Natural killer cell (primary cell): Measurements from ENCODE around the gene ENOX2. TPM values are rescaled to one million over a fixed set of nuclear protein-coding genes. Genes with fewer than 3 reads are reported as not detected.

ENCODE experiments used
- ATAC-seq, 3 donors: fragments of 150-1000 bp in 2 of 3; fragments of 200-7000 bp in 1 of 3; cut with Tn5 transposase; 1 replicate in 1 of 3; 2 replicates in 2 of 3; pipeline ENCODE4 v1.10.0; 2021; ENCODE audit warnings: mild to moderate bottlenecking in 2 of 3, moderate library complexity in 2 of 3
- DNase-seq, 2 donors: peaks; one replicate each; pipeline versions ENCODE4 v3.0.0 to v3.0.0-alpha.2; 2013 to 2021; ENCODE audit warnings: mixed read lengths in 1 of 2
- H3K27ac ChIP-seq: one replicate; pipeline ENCODE4 v1.5.1; 2013; ENCODE audit warnings: mild to moderate bottlenecking, low read length
- H3K27me3 ChIP-seq: one replicate; pipeline ENCODE4 v1.6.1; 2013; ENCODE audit warnings: low read length; ENCODE audit not compliant: control insufficient read depth, insufficient read depth
- H3K36me3 ChIP-seq: one replicate; pipeline ENCODE4 v1.6.1; 2013; ENCODE audit warnings: low read length; ENCODE audit not compliant: control insufficient read depth, insufficient read depth
- H3K4me1 ChIP-seq: one replicate; pipeline ENCODE4 v1.6.1; 2013; ENCODE audit warnings: low read length; ENCODE audit not compliant: control insufficient read depth, insufficient read depth
- H3K4me3 ChIP-seq: one replicate; pipeline ENCODE4 v1.5.1; 2013; ENCODE audit warnings: low read length
- H3K9me3 ChIP-seq: one replicate; pipeline ENCODE4 v1.6.1; 2013; ENCODE audit warnings: low read length; ENCODE audit not compliant: control insufficient read depth, insufficient read depth
- H3K27ac Mint-ChIP-seq, 2 donors: one replicate each; pipeline ENCODE4 v1.8.0; 2022; ENCODE audit warnings: mild to moderate bottlenecking in 2 of 2, mixed read lengths in 2 of 2, moderate library complexity in 1 of 2
- H3K27me3 Mint-ChIP-seq, 2 donors: one replicate each; pipeline ENCODE4 v1.8.0; 2022; ENCODE audit warnings: low read depth in 2 of 2, mixed read lengths in 2 of 2
- H3K36me3 Mint-ChIP-seq: one replicate; pipeline ENCODE4 v1.8.0; 2022; ENCODE audit warnings: mixed read lengths
- H3K4me1 Mint-ChIP-seq, 2 donors: one replicate each; pipeline ENCODE4 v1.8.0; 2022; ENCODE audit warnings: mixed read lengths in 2 of 2
- H3K4me3 Mint-ChIP-seq: one replicate; pipeline ENCODE4 v1.8.0; 2022; ENCODE audit warnings: mild to moderate bottlenecking, moderate library complexity, mixed read lengths
- H3K9me3 Mint-ChIP-seq, 2 donors: one replicate each; pipeline ENCODE4 v1.8.0; 2022; ENCODE audit warnings: mixed read lengths in 2 of 2
- CTCF ChIP-seq: fragments of 200-600 bp; IDR thresholded peaks from one replicate; pipeline ENCODE4 v1.8.0; 2022; ENCODE audit warnings: antibody characterized with exemption
- WGBS: methylation state at CpG from one replicate; pipeline ENCODE4 v1.1.7; 2013; ENCODE audit warnings: missing lambda C conversion rate; ENCODE audit not compliant: insufficient coverage; 5-methylcytosine and 5-hydroxymethylcytosine counted together
- intact Hi-C: fragments of 100-400 bp; cut with micrococcal nuclease; formaldehyde crosslinking; loops from one replicate; pipeline ENCODE4 v1.14.2; 2022
- total RNA-seq, 4 donors: library from RNA; stranded (reverse); fragments of 120-200 nt in 1 of 4; gene quantifications; one replicate each; pipeline versions ENCODE4 v1.2.3 to v1.2.4, GENCODE V29; 2013 to 2022

Gene ENOX2
- total RNA-seq, 3 donors from 2014 or later (not counting 1 experiment from before 2014, with no cell fraction given): 9.3 to 14.7 (median 13.3) TPM

GRCh38 chrX:130649738-130650137 is 253.3 kb downstream of the ENOX2 start:
- H3K4me3 Mint-ChIP-seq: no peak overlapping the region

GRCh38 chrX:130647468-130647867 is 255.5 kb downstream of the ENOX2 start:
- H3K36me3 Mint-ChIP-seq: no peaks in the 10 kb centered on the region
- no peak overlapping the region for H3K4me3 Mint-ChIP-seq
- no peak overlapping the region for H3K27ac Mint-ChIP-seq
- H3K9me3 ChIP-seq: no peaks in the 10 kb centered on the region
- H3K36me3 ChIP-seq: no peaks in the 10 kb centered on the region
- H3K27ac ChIP-seq: no peak overlapping the region
- no peak for DNase-seq
- 100% methylated on average over 1 of the region's 1 CpG for WGBS
- H3K4me3 ChIP-seq: no peak overlapping the region
- no peaks in the 10 kb centered on the region for H3K27me3 Mint-ChIP-seq
- no peaks in the 10 kb centered on the region for H3K4me1 ChIP-seq
- no peaks in the 10 kb centered on the region for H3K4me1 Mint-ChIP-seq
- H3K27me3 ChIP-seq: no peaks in the 10 kb centered on the region
- H3K9me3 Mint-ChIP-seq: peaks cover 0 to 2% of the 10 kb centered on the region in 2 donors
- TF ChIP-seq CTCF: no peak
- intact Hi-C loops: no loop called here
- ATAC-seq: no peak

More at GRCh38 chrX:130649738-130650137, 253.3 kb downstream of the ENOX2 start:
- Histone ChIP-seq H3K36me3 (no peaks in the 10 kb centered on the region), H3K4me1 (no peaks in the 10 kb centered on the region), H3K27ac (no peak overlapping the region), H3K27me3 (no peaks in the 10 kb centered on the region), H3K4me3 (no peak overlapping the region), H3K9me3 (no peaks in the 10 kb centered on the region)
- Mint-ChIP-seq H3K36me3 (no peaks in the 10 kb centered on the region), H3K27ac (no peak overlapping the region), H3K27me3 (no peaks in the 10 kb centered on the region), H3K9me3 (no peaks in the 10 kb centered on the region), H3K4me1 (no peaks in the 10 kb centered on the region)
- DNase-seq: no peak
- ATAC-seq: no peak
- intact Hi-C loops: no loop called here
- TF ChIP-seq CTCF: no peak

- Histone ChIP-seq H3K9me3 (no peaks in the 10 kb centered on the region), H3K4me1 (no peaks in the 10 kb centered on the region), H3K27me3 (no peaks in the 10 kb centered on the region), H3K27ac (no peak overlapping the region), H3K36me3 (no peaks in the 10 kb centered on the region), H3K4me3 (no peak overlapping the region)
- Mint-ChIP-seq H3K27me3 (no peaks in the 10 kb centered on the region), H3K4me3 (no peak overlapping the region), H3K4me1 (no peaks in the 10 kb centered on the region), H3K36me3 (no peaks in the 10 kb centered on the region), H3K27ac (no peak overlapping the region), H3K9me3 (peaks cover 0 to 2% of the 10 kb centered on the region in 2 donors)
- ATAC-seq (no peak), DNase-seq (no peak)
- WGBS: 98% methylated on average over 8 of the region's 9 CpGs
- no peak for TF ChIP-seq CTCF
- intact Hi-C loops: no loop called here
Observed at GRCh38 chrX:130645955-130646583, 256.9 kb downstream of the ENOX2 start.

- Mint-ChIP-seq H3K4me3 (no peak overlapping the region), H3K36me3 (peaks cover under 1% of the 10 kb centered on the region), H3K9me3 (no peaks in the 10 kb centered on the region), H3K27ac (no peak overlapping the region), H3K27me3 (no peaks in the 10 kb centered on the region), H3K4me1 (no peaks in the 10 kb centered on the region)
- Histone ChIP-seq H3K27me3 (no peaks in the 10 kb centered on the region), H3K4me1 (no peaks in the 10 kb centered on the region), H3K27ac (no peak overlapping the region), H3K4me3 (no peak overlapping the region), H3K36me3 (peaks cover 2% of the 10 kb centered on the region), H3K9me3 (no peaks in the 10 kb centered on the region)
- ATAC-seq (no peak), DNase-seq (no peak)
- intact Hi-C loops: no loop called here
- TF ChIP-seq CTCF: no peak
- 100% methylated on average over 1 of the region's 3 CpGs for WGBS
Observed at GRCh38 chrX:130637591-130637990, 265.4 kb downstream of the ENOX2 start.
